Mucosa of descending colon (tissue), 3 donors: ENCODE data around the gene CDKL2. TPM values are rescaled to one million over a fixed set of nuclear protein-coding genes. Genes with fewer than 3 reads are reported as not detected.

ENCODE experiments used
- ATAC-seq: fragments of 200-7000 bp; cut with Tn5 transposase; one replicate; pipeline ENCODE4 v1.9.1; 2020; ENCODE audit warnings: mild to moderate bottlenecking, moderate library complexity
- DNase-seq, 3 donors: peaks; one replicate each; pipeline ENCODE4 v3.0.0-alpha.2; 2020
- H3K36me3 ChIP-seq: fragments of 200-600 bp; one replicate; pipeline ENCODE4 v1.8.0; 2021; ENCODE audit warnings: low read depth, mild to moderate bottlenecking
- H3K4me1 ChIP-seq: fragments of 200-600 bp; one replicate; pipeline ENCODE4 v1.8.0; 2021; ENCODE audit warnings: low read depth, mild to moderate bottlenecking
- H3K4me3 ChIP-seq: fragments of 200-600 bp; one replicate; pipeline ENCODE4 v1.8.0; 2021; ENCODE audit warnings: mild to moderate bottlenecking
- H3K9me3 ChIP-seq: fragments of 200-600 bp; one replicate; pipeline ENCODE4 v1.8.0; 2021; ENCODE audit warnings: mild to moderate bottlenecking
- CTCF ChIP-seq: fragments of 200-600 bp; IDR thresholded peaks from one replicate; pipeline ENCODE4 v1.8.0; 2022; ENCODE audit warnings: antibody characterized with exemption, mild to moderate bottlenecking
- intact Hi-C, 2 donors: fragments of 100-400 bp; cut with DNase I in 1 of 2; cut with micrococcal nuclease in 1 of 2; formaldehyde crosslinking; loops; one replicate each; pipeline versions ENCODE4 v1.11.0 to v1.11.1; 2022; cut with DNase I, micrococcal nuclease
- total RNA-seq, 3 donors: library from RNA; stranded (reverse); fragmentation: NEBNext Ultra II Directional in 2 of 3; extraction: Animal tissue kit (Norgen Biotek cat#: 25700) in 2 of 3; gene quantifications; one replicate each; pipeline versions ENCODE4 v1.2.1 to v1.2.4, GENCODE V29; 2021 to 2023
- donor health status: DM: no; HTN: no; CAD: no; lungs with moderate emphysema.
- donor health status: DM: no; HTN: no; CAD: no.
- donor health status: DM: no; HTN: yes; CAD: no.

The CDKL2 gene
- total RNA-seq, 3 donors from 2014 or later: 1.6 to 3.5 (median 2.3) TPM

- no peak for TF ChIP-seq CTCF
- Histone ChIP-seq H3K4me3 (no peak overlapping the region), H3K36me3 (no peaks in the 10 kb centered on the region), H3K4me1 (no peaks in the 10 kb centered on the region), H3K9me3 (no peaks in the 10 kb centered on the region)
- ATAC-seq: no peak
- no peak for DNase-seq
- intact Hi-C loops: no loop called here
Observed at GRCh38 chr4:75630937-75631329, 605 bp upstream of the CDKL2 start.

- Histone ChIP-seq H3K4me3 (no peak overlapping the region), H3K9me3 (no peaks in the 10 kb centered on the region), H3K36me3 (no peaks in the 10 kb centered on the region), H3K4me1 (no peaks in the 10 kb centered on the region)
- ATAC-seq: no peak
- intact Hi-C loops: no loop called here
- DNase-seq: no peak
- TF ChIP-seq CTCF: no peak
Observed at GRCh38 chr4:75629239-75629638, 1.1 kb downstream of the CDKL2 start.

GRCh38 chr4:75623026-75623425 is 7.3 kb downstream of the CDKL2 start:
- no peak for TF ChIP-seq CTCF
- Histone ChIP-seq H3K4me3 (no peak overlapping the region), H3K9me3 (no peaks in the 10 kb centered on the region), H3K4me1 (no peaks in the 10 kb centered on the region), H3K36me3 (no peaks in the 10 kb centered on the region)
- DNase-seq (no peak), ATAC-seq (no peak)
- intact Hi-C loops: no loop called here

- Histone ChIP-seq H3K9me3 (no peaks in the 10 kb centered on the region), H3K4me3 (no peak overlapping the region), H3K36me3 (no peaks in the 10 kb centered on the region), H3K4me1 (no peaks in the 10 kb centered on the region)
- ATAC-seq (no peak), DNase-seq (no peak)
- intact Hi-C loops: no loop called here
- no peak for TF ChIP-seq CTCF
Observed at GRCh38 chr4:75621715-75622114, 8.6 kb downstream of the CDKL2 start.

GRCh38 chr4:75612306-75612705 is 18.0 kb downstream of the CDKL2 start:
- DNase-seq (no peak), ATAC-seq (no peak)
- H3K4me3 ChIP-seq: no peak overlapping the region
- no peaks in the 10 kb centered on the region for H3K36me3 ChIP-seq
- no peak for TF ChIP-seq CTCF
- no peaks in the 10 kb centered on the region for H3K9me3 ChIP-seq
- intact Hi-C loops: no loop called here
- H3K4me1 ChIP-seq: no peaks in the 10 kb centered on the region

GRCh38 chr4:75605928-75606327 is 24.4 kb downstream of the CDKL2 start:
- no peaks in the 10 kb centered on the region for H3K36me3 ChIP-seq
- intact Hi-C loops: no loop called here
- H3K9me3 ChIP-seq: no peaks in the 10 kb centered on the region
- H3K4me1 ChIP-seq: no peaks in the 10 kb centered on the region
- DNase-seq (no peak), ATAC-seq (no peak)
- H3K4me3 ChIP-seq: no peak overlapping the region
- TF ChIP-seq CTCF: no peak
